Loucy (cell line): ENCODE data around the gene KAT6B.

ENCODE experiments used
- CTCF ChIP-seq: fragments of 200-600 bp; sonication (generic); conservative IDR thresholded peaks from 2 replicates; pipeline ENCODE4 v1.5.1; 2014; ENCODE audit warnings: mild to moderate bottlenecking, antibody characterized with exemption, low read length
- EZH2phosphoT487 ChIP-seq: fragments of 200-600 bp; IDR thresholded peaks from 2 replicates; pipeline ENCODE4 v1.6.1; 2018; ENCODE audit warnings: antibody characterized with exemption, mild to moderate bottlenecking, moderate library complexity, borderline replicate concordance

GRCh38 chr10:74873803-74874454, 47.5 kb downstream of the KAT6B start:
- no peak for TF ChIP-seq CTCF
- no peak for TF ChIP-seq EZH2phosphoT487
